Kidney (tissue), 11 donors: ENCODE measurements around the gene DMRTC1B. TPM values are rescaled to one million over a fixed set of nuclear protein-coding genes. Genes with fewer than 3 reads are reported as not detected.
"Not testable (repeated sequence)": the region's sequence is repeated elsewhere in the genome, so short reads cannot be mapped to it uniquely, and the experiment has no call there.

Source experiments
- DNase-seq, 5 donors: peaks; one replicate each; pipeline ENCODE4 v3.0.0-alpha.2; 2013 to 2020
- FAIRE-seq: peaks from 2 replicates; lab custom pipeline; 2012; peaks lifted over from hg19 to GRCh38; lab: Jason Lieb, UNC
- H3K27ac ChIP-seq, 2 donors: one replicate each; pipeline ENCODE4 v1.7.0; 2013; ENCODE audit warnings: low read depth in 2 of 2, low read length in 2 of 2, inconsistent platforms in 1 of 2
- H3K27me3 ChIP-seq: one replicate; pipeline ENCODE4 v1.7.1; 2013; ENCODE audit warnings: low read length, inconsistent platforms; ENCODE audit not compliant: control insufficient read depth, insufficient read depth
- H3K36me3 ChIP-seq, 3 donors: one replicate each; pipeline versions ENCODE4 v1.7.0 to v1.7.1; 2013; ENCODE audit warnings: low read length in 3 of 3, control low read depth in 1 of 3, inconsistent platforms in 1 of 3; ENCODE audit not compliant: insufficient read depth in 3 of 3, control insufficient read depth in 2 of 3
- H3K4me1 ChIP-seq, 3 donors: one replicate each; pipeline versions ENCODE4 v1.7.0 to v1.7.1; 2013; ENCODE audit warnings: low read length in 3 of 3, inconsistent platforms in 1 of 3, low read depth in 1 of 3; ENCODE audit not compliant: control insufficient read depth in 2 of 3, insufficient read depth in 2 of 3
- H3K4me3 ChIP-seq, 3 donors: one replicate each; pipeline versions ENCODE4 v1.7.0 to v1.8.1; 2013; ENCODE audit warnings: low read length in 3 of 3, control low read depth in 1 of 3, inconsistent platforms in 1 of 3
- H3K9ac ChIP-seq, 3 donors: one replicate each; pipeline versions ENCODE4 v1.7.0 to v1.7.1; 2013; ENCODE audit warnings: low read length in 3 of 3, control low read depth in 1 of 3, inconsistent platforms in 1 of 3
- H3K9me3 ChIP-seq, 3 donors: one replicate each; pipeline versions ENCODE4 v1.7.0 to v1.7.1; 2013; ENCODE audit warnings: low read length in 3 of 3, control low read depth in 1 of 3, inconsistent platforms in 1 of 3; ENCODE audit not compliant: control insufficient read depth in 2 of 3, insufficient read depth in 1 of 3
- intact Hi-C: fragments of 100-400 bp; cut with DNase I; formaldehyde crosslinking; loops from one replicate; pipeline ENCODE4 v1.11.1; 2022
- polyA plus RNA-seq: library from polyadenylated mRNA; stranded (reverse); fragments of 350-450 nt; fragmentation: Illumina TruSeq; extraction: RNeasy Lipid Tissue Mini Kit (QIAGEN cat#74804); gene quantifications from one replicate; pipeline ENCODE4 v1.2.3, GENCODE V29; 2014; ENCODE audit warnings: low read depth, low replicate concordance; ENCODE audit not compliant: insufficient read depth
- total RNA-seq: library from RNA; stranded (reverse); fragmentation: NEBNext Ultra II Directional; extraction: Animal tissue kit (Norgen Biotek cat#: 25700); gene quantifications from one replicate; pipeline ENCODE4 v1.2.1, GENCODE V29; 2021
- donor health status: control.
- donor health status: control.
- donor health status: DM: yes; HTN: yes; CAD: no.
- donor health status: Normal renal cell carcinoma (clear cell type).

The DMRTC1B gene
- total and polyA plus RNA-seq, 2 donors from 2014 or later = 2.0 to 3.9 TPM

DNA sequence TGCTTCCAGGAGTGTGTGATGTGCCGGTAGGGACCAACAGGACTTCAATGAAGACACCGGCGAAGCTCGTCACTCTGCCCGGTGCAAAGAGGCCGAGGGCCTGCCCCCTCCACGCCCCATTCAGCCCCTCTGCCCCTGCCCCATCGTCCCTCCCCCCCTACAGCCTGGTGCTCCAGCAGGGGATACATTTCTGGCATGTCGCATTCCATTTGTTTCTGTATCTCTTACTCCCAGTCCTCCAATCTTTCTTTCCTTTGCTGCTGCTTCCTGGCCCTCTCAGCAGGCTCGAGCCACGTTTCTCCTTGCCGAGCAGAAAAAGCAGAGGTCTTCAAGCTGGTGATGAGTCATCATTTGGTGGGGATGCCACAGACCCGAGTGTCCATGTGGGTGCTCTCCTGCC is 31.4 kb downstream of the DMRTC1B start, which contains the start of gene FAM236D:
Gene FAM236D (minus strand): TSS at position 101 of the 400 bp plus-strand sequence. CDS start 100 bp downstream, at position 1.
- H3K9me3 ChIP-seq, H3K27me3 ChIP-seq, DNase-seq, H3K9ac ChIP-seq, H3K27ac ChIP-seq, H3K36me3 ChIP-seq, intact Hi-C loops, FAIRE-seq, H3K4me3 ChIP-seq, H3K4me1 ChIP-seq: not testable (repeated sequence)

- intact Hi-C loops, FAIRE-seq, H3K4me1 ChIP-seq, H3K9me3 ChIP-seq, H3K27me3 ChIP-seq, DNase-seq, H3K9ac ChIP-seq, H3K4me3 ChIP-seq, H3K36me3 ChIP-seq, H3K27ac ChIP-seq: not testable (repeated sequence)
Observed at GRCh38 chrX:72830701-72831100, 54.0 kb downstream of the DMRTC1B start.

DNA sequence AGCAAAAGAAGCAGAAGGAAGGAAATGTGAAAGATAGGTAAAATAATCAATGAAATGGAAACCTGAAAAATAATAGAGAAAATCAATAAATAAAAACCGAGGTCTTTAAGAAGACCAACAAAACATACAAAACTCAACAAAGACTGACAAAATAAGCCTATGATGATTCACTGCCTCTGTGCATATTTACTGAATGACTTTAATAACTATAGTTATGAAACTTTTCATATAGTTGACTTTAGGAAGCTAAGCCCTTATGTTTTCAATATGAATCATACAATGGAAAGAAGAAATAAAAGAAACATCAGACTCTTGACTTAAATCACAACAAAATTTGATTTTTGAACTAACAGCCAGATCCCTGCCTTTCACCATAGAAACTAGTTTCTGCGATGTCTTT is 60.8 kb downstream of the DMRTC1B start:
- DNase-seq = not testable (repeated sequence)

DNA sequence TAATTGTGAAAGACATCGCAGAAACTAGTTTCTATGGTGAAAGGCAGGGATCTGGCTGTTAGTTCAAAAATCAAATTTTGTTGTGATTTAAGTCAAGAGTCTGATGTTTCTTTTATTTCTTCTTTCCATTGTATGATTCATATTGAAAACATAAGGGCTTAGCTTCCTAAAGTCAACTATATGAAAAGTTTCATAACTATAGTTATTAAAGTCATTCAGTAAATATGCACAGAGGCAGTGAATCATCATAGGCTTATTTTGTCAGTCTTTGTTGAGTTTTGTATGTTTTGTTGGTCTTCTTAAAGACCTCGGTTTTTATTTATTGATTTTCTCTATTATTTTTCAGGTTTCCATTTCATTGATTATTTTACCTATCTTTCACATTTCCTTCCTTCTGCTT is 106.2 kb downstream of the DMRTC1B start:
- H3K27me3 ChIP-seq, H3K4me3 ChIP-seq, H3K4me1 ChIP-seq, intact Hi-C loops, DNase-seq, H3K9ac ChIP-seq, H3K36me3 ChIP-seq, H3K27ac ChIP-seq, H3K9me3 ChIP-seq: not testable (repeated sequence)
- FAIRE-seq = peak; percentile 38

More for the DNA sequence above, 60.8 kb downstream of the DMRTC1B start:
- intact Hi-C loops, H3K9me3 ChIP-seq, H3K27me3 ChIP-seq, H3K27ac ChIP-seq, H3K36me3 ChIP-seq, H3K4me1 ChIP-seq, H3K9ac ChIP-seq, H3K4me3 ChIP-seq: not testable (repeated sequence)
- peak; percentile 62 for FAIRE-seq

GRCh38 chrX:72889740-72890139 is 113.0 kb downstream of the DMRTC1B start:
- H3K27me3 ChIP-seq, H3K9me3 ChIP-seq, intact Hi-C loops, DNase-seq, H3K4me3 ChIP-seq, H3K36me3 ChIP-seq, H3K4me1 ChIP-seq, FAIRE-seq, H3K27ac ChIP-seq, H3K9ac ChIP-seq: not testable (repeated sequence)

Other genes with a start within 250 kb of the DMRTC1B start
- gene HDAC8, start 204.0 kb upstream of the DMRTC1B start, total RNA-seq = 32.9 TPM
- 38.4 TPM for gene HDAC8, start 204.0 kb upstream of the DMRTC1B start, polyA plus RNA-seq
- 3.4 TPM for gene PHKA1, start 62.6 kb upstream of the DMRTC1B start, total RNA-seq
- gene PHKA1, start 62.6 kb upstream of the DMRTC1B start, polyA plus RNA-seq = 2.6 TPM
- not detected for gene FAM236B, start 5.8 kb downstream of the DMRTC1B start, total RNA-seq
- gene FAM236B, start 5.8 kb downstream of the DMRTC1B start, polyA plus RNA-seq = not detected
- not detected for gene FAM236D, start 31.3 kb downstream of the DMRTC1B start, total RNA-seq
- not detected for gene FAM236D, start 31.3 kb downstream of the DMRTC1B start, polyA plus RNA-seq
- gene FAM236C, start 135.7 kb downstream of the DMRTC1B start, total RNA-seq = not detected
- gene FAM236C, start 135.7 kb downstream of the DMRTC1B start, polyA plus RNA-seq = not detected
- not detected for gene FAM236A, start 161.3 kb downstream of the DMRTC1B start, total RNA-seq
- gene FAM236A, start 161.3 kb downstream of the DMRTC1B start, polyA plus RNA-seq = not detected
- gene DMRTC1, start 166.9 kb downstream of the DMRTC1B start, total RNA-seq = 0.41 TPM
- not detected for gene DMRTC1, start 166.9 kb downstream of the DMRTC1B start, polyA plus RNA-seq
- not detected for gene PABPC1L2B, start 226.0 kb downstream of the DMRTC1B start, total RNA-seq
- gene PABPC1L2B, start 226.0 kb downstream of the DMRTC1B start, polyA plus RNA-seq = not detected